OCI-LY7 (cell line): ENCODE data around the gene NPBWR2.

Experiments used
- EZH2phosphoT487 ChIP-seq: fragments of 200-600 bp; sonication (generic); IDR thresholded peaks from 2 replicates; pipeline ENCODE4 v1.6.1; 2018; ENCODE audit warnings: low read depth, borderline replicate concordance, mild to moderate bottlenecking, mixed run types, antibody characterized with exemption, low read length, moderate library complexity, mixed read lengths
- TF ChIP-seq, protein P1 (sequence below): fragments of 200-600 bp; sonication (generic); conservative IDR thresholded peaks from 2 replicates; pipeline ENCODE4 v1.5.1; 2014; ENCODE audit warnings: mild to moderate bottlenecking, antibody characterized with exemption, low read length, moderate library complexity, mixed read lengths

GRCh38 chr20:64070244-64070993, 36.9 kb downstream of the NPBWR2 start:
- TF ChIP-seq, protein P1, sequence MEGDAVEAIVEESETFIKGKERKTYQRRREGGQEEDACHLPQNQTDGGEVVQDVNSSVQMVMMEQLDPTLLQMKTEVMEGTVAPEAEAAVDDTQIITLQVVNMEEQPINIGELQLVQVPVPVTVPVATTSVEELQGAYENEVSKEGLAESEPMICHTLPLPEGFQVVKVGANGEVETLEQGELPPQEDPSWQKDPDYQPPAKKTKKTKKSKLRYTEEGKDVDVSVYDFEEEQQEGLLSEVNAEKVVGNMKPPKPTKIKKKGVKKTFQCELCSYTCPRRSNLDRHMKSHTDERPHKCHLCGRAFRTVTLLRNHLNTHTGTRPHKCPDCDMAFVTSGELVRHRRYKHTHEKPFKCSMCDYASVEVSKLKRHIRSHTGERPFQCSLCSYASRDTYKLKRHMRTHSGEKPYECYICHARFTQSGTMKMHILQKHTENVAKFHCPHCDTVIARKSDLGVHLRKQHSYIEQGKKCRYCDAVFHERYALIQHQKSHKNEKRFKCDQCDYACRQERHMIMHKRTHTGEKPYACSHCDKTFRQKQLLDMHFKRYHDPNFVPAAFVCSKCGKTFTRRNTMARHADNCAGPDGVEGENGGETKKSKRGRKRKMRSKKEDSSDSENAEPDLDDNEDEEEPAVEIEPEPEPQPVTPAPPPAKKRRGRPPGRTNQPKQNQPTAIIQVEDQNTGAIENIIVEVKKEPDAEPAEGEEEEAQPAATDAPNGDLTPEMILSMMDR, result no peak
- TF ChIP-seq EZH2phosphoT487, result no peak
